NCI-H128 (cell line): Measurements from ENCODE around the gene CLIP1.
"Not testable (repeated sequence)": the region's sequence is repeated elsewhere in the genome, so short reads cannot be mapped to it uniquely, and the experiment has no call there.

Experiments used
- DNase-seq: peaks from one replicate; lab custom pipeline; 2025; ENCODE audit not compliant: unreplicated experiment; lab: John Stamatoyannopoulos, UW

Gene CLIP1

GRCh38 chr12:122265476-122265875, 157.0 kb downstream of the CLIP1 start:
- no peak for DNase-seq

DNA sequence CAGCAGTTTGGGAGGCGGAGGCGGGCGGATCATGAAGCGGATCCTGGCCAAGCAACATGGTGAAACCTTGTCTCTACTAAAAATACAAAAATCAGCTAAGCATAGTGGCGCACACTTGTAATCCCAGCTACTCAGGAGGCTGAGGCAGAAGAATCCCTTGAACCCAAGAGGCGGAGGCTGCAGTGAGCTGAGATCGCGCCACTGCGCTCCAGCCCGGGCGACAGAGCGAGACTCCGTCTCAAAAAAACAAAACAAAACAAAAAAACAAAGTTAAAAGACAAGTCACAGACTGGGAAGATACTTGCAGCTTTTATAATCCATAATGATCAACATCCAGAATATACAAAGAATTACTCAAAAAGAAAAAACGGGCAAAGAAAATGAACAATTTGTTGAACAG, 161.7 kb downstream of the CLIP1 start:
- not testable (repeated sequence) for DNase-seq

- not testable (repeated sequence) for DNase-seq
Measured at GRCh38 chr12:122258939-122259338, 163.5 kb downstream of the CLIP1 start.

- not testable (repeated sequence) for DNase-seq
Measured at GRCh38 chr12:122258462-122258861, 164.0 kb downstream of the CLIP1 start.

GRCh38 chr12:122250536-122250935, 171.9 kb downstream of the CLIP1 start:
- no peak for DNase-seq

- DNase-seq, result no peak
Measured at GRCh38 chr12:122250047-122250446, 172.4 kb downstream of the CLIP1 start.

GRCh38 chr12:122245553-122245952, 176.9 kb downstream of the CLIP1 start:
- DNase-seq, result no peak

DNA sequence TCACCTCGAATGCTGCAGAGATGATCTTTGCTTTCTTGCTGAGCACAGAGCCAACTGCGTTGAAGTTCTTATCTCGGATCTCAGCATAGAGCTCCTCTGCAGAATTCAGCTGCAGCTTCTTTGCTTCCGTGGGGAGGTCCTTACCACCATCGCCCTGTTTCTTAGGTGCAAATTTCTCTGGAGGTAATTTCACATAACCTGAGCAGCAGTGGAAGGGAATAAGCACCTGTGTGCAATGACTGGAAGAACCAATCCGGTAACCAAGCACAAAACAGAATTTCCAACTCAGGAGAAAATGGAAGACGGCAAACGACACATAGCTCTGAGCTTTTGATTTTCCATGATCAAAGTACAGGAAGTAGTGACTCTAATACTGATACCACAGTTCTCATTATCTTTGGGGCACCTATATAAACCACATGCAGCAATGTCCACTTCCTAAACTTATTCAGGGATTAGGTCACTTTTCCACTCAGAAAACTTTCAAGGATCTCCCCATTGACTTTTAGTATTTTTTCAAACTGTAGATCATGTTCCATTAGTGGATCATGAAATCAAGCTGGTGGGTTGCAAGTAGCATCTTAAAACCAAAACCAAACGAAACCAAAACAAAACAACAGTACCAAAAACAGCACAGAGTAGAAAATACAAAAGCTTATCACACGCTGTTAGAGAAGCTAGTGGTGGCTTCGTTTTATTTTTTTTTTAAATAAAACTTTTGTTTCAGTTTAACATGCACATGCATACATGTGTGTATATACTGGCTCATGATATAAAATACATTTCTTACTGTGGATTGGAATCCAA, 177.7 kb downstream of the CLIP1 start:
- no peak for DNase-seq

DNA sequence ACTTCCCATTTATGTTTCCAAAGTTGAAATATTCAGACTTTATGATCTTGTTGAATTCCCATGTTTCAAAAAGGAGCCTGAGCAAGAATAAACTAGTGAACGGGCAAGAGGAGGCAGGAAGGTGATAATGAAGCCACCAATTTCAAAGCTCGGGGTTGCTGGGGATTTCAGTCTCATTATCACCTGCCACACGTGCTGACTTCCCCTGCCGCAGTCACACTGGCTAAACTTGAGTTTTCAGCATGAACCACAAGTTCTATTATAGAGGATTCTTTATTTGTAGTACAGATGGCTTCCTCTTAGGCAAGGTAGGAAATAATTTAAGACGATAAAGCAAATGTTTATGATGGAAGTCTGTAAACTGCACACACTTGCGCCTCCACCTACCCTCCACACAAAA, 178.5 kb downstream of the CLIP1 start:
- no peak for DNase-seq

DNA sequence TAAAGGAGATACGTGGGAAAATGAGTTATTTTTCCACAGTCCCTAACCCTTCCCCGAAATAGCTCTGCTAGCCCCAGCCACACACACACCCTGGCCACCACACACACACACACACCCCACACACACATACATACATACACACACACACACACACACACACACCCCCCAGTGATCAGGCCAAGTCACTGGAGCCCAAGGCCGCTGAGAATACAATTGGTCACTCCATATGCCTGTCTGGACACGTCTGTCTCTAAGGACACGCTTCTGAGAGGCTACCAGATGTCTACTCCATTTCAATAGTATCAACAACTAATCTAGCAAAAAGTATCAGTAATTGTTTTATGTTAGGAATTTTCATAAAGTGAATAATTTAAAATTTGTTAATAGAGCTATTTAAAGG, 183.6 kb downstream of the CLIP1 start:
- no peak for DNase-seq

DNA sequence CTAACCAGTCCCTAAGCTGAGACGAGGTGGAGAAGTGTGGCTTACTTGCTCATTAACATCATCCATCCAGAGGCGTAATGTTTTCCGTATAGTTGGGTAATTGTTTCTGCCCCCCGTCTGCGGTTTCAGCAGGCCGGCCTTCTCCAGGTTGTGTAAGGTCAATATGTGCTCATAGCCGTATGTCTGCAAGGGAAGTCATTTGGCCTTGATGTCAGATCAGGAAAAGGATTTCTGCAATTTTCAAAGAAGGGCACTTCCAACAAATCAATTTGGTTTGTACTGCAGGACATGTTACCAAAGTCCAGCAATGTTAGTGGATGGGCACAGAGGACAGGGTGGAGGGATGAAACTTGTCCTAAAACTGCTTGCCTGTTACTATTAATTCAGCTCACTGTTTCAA, 186.7 kb downstream of the CLIP1 start:
- no peak for DNase-seq

DNA sequence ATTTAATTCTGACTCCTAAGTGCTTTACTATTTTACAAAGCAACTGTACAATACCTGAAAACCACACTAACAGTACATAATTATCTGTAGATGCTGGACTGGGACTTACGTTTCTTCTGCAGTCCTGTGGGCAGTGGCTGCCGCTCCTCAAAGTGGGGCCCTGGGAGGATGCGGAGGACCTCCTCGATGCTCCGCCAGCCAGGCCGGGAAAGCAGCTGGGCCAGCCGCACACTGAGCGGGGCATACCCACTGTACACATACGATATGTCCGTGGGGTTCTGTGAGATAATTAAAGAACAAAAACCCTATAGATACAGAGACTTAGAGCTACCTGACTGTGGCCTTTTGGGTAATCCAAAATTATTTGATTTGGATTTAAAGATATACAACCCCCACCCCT, 189.8 kb downstream of the CLIP1 start:
- no peak for DNase-seq

- DNase-seq, result no peak
Measured at GRCh38 chr12:122230798-122231197, 191.7 kb downstream of the CLIP1 start.

DNA sequence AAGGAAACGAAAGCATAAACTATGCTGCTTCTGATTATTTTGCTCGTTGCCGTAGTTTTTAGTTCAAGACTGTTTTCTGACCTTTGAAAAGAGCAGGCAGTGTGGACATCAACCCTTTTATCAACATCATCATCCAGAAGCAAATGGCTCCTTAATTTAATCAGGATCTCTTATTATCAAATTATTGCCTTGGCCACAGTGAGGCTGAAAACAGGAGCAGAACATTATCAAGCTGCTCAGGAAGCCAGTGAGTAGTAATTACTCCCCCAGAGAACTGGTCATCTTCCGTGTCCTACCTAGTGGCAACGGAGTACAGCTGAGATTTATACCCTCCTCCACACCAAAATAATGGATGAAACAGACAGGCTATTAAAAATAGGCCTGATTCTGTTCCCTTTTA, 194.4 kb downstream of the CLIP1 start:
- DNase-seq, result no peak

GRCh38 chr12:122227341-122227740, 195.1 kb downstream of the CLIP1 start:
- peak; percentile 29 for DNase-seq

- no peak for DNase-seq
Measured at GRCh38 chr12:122226366-122227125, 195.9 kb downstream of the CLIP1 start.

DNA sequence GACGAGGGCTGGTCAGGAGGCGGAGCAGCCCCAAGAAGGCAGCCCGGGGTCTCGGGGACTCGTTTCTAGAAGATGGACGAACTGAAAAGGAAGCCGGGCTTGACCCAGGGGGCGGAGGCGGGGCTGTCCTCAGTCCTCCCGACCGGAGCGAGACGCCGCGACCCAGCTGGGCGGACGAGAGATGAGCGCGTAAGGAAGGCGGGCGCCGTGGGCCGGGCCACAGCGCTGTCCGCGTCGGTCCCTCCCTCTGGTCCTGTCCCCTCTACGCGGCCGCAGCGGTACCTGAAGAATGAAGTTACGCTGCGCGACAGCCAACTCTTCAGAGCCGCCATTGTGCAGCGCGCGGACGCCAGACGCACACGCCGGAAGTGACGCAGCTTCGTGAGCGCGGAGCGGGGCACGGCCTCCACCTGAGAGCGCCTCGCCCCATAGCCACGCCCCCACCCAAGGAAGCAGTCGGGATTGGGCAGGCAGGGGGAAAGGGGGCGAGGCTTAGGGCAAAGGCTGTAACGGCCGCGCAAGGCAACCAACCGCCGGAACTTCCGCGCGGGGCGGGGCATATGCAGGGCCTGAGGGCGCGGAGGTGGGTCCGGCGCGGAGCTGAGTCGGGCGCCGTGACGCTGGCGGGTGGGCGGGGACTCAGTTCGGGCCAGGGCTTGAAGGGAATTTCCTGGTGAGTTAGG, 196.6 kb downstream of the CLIP1 start, which contains the start of gene DIABLO:
Gene DIABLO, minus strand, starts transcription at position 370 of the 683 bp plus-strand sequence. Its CDS starts 38 bp downstream, at position 332.
- DNase-seq, result peak; percentile 98
